Muscle layer of duodenum (tissue), 2 donors: ENCODE data around the gene KMT2B.
A peak's percentile ranks its signal among the peaks of the same experiment; 100 is the strongest.
"Not testable (repeated sequence)": the region's sequence is repeated elsewhere in the genome, so short reads cannot be mapped to it uniquely, and the experiment has no call there.

Experiments used
- H3K27ac ChIP-seq: one replicate; pipeline ENCODE4 v1.7.0; 2013; ENCODE audit warnings: mild to moderate bottlenecking, low read length
- H3K27me3 ChIP-seq: one replicate; pipeline ENCODE4 v1.7.0; 2013; ENCODE audit warnings: low read depth, mild to moderate bottlenecking, control low read depth, low read length
- H3K36me3 ChIP-seq, 2 donors: one replicate each; pipeline ENCODE4 v1.7.0; 2013; ENCODE audit warnings: low read length in 2 of 2, control low read depth in 1 of 2, mild to moderate bottlenecking in 1 of 2; ENCODE audit not compliant: insufficient read depth in 2 of 2, control insufficient read depth in 1 of 2
- H3K4me1 ChIP-seq, 2 donors: one replicate each; pipeline ENCODE4 v1.7.0; 2013; ENCODE audit warnings: low read length in 2 of 2, mild to moderate bottlenecking in 2 of 2, control low read depth in 1 of 2, moderate library complexity in 1 of 2; ENCODE audit not compliant: insufficient read depth in 2 of 2, control insufficient read depth in 1 of 2
- H3K4me3 ChIP-seq, 2 donors: one replicate each; pipeline ENCODE4 v1.7.0; 2013; ENCODE audit warnings: low read length in 2 of 2, low read depth in 1 of 2, mild to moderate bottlenecking in 1 of 2
- H3K9me3 ChIP-seq, 2 donors: one replicate each; pipeline ENCODE4 v1.7.0; 2013; ENCODE audit warnings: low read length in 2 of 2, control low read depth in 1 of 2, mild to moderate bottlenecking in 1 of 2; ENCODE audit not compliant: control insufficient read depth in 1 of 2
- donor health status: healthy.

KMT2B gene

GRCh38 chr19:35717665-35718344 lies at the start of gene KMT2B:
Gene KMT2B (plus strand): TSS chr19:35718003. CDS start chr19:35718019, 16 bp downstream.
- H3K4me1 ChIP-seq: peaks cover 12 to 26% of the 10 kb centered on the region in 2 donors
- H3K27ac ChIP-seq: peak within 1 kb of the TSS; percentile 75
- no peaks in the 10 kb centered on the region for H3K9me3 ChIP-seq
- H3K27me3 ChIP-seq: no peaks in the 10 kb centered on the region
- peak within 1 kb of the TSS; percentile 76 to 97 for H3K4me3 ChIP-seq
- peaks cover 10 to 22% of the 10 kb centered on the region in 2 donors for H3K36me3 ChIP-seq

GRCh38 chr19:35669566-35669965 lies 48.2 kb upstream of the KMT2B start:
- H3K9me3 ChIP-seq: no peaks in the 10 kb centered on the region
- H3K27ac ChIP-seq: no peak overlapping the region
- no peak overlapping the region for H3K4me3 ChIP-seq
- no peaks in the 10 kb centered on the region for H3K4me1 ChIP-seq
- H3K27me3 ChIP-seq: peaks cover 12% of the 10 kb centered on the region
- no peaks in the 10 kb centered on the region for H3K36me3 ChIP-seq

- H3K36me3 ChIP-seq: no peaks in the 10 kb centered on the region
- H3K27ac ChIP-seq: no peak overlapping the region
- H3K9me3 ChIP-seq: no peaks in the 10 kb centered on the region
- H3K27me3 ChIP-seq: peaks cover 12% of the 10 kb centered on the region
- no peaks in the 10 kb centered on the region for H3K4me1 ChIP-seq
- no peak overlapping the region for H3K4me3 ChIP-seq
These were observed 47.8 kb upstream of the KMT2B start for GRCh38 chr19:35669974-35670373.

GRCh38 chr19:35670686-35671085 lies 47.1 kb upstream of the KMT2B start:
- no peaks in the 10 kb centered on the region for H3K9me3 ChIP-seq
- H3K27ac ChIP-seq: no peak overlapping the region
- peaks cover 12% of the 10 kb centered on the region for H3K27me3 ChIP-seq
- no peaks in the 10 kb centered on the region for H3K4me1 ChIP-seq
- no peaks in the 10 kb centered on the region for H3K36me3 ChIP-seq
- no peak overlapping the region for H3K4me3 ChIP-seq

GRCh38 chr19:35671818-35672217 lies 46.0 kb upstream of the KMT2B start:
- H3K9me3 ChIP-seq: no peaks in the 10 kb centered on the region
- no peak overlapping the region for H3K4me3 ChIP-seq
- peaks cover 12% of the 10 kb centered on the region for H3K27me3 ChIP-seq
- no peaks in the 10 kb centered on the region for H3K4me1 ChIP-seq
- no peaks in the 10 kb centered on the region for H3K36me3 ChIP-seq
- H3K27ac ChIP-seq: no peak overlapping the region

- H3K27me3 ChIP-seq: peaks cover 12% of the 10 kb centered on the region
- H3K4me3 ChIP-seq: peak overlapping the region in 1 of 2 donors; percentile 41
These were observed 44.5 kb upstream of the KMT2B start for GRCh38 chr19:35673121-35673804.

GRCh38 chr19:35675589-35676140 lies 42.1 kb upstream of the KMT2B start:
- H3K9me3 ChIP-seq: no peaks in the 10 kb centered on the region
- no peak overlapping the region for H3K4me3 ChIP-seq
- no peaks in the 10 kb centered on the region for H3K4me1 ChIP-seq
- no peaks in the 10 kb centered on the region for H3K36me3 ChIP-seq
- peaks cover 12% of the 10 kb centered on the region for H3K27me3 ChIP-seq
- H3K27ac ChIP-seq: no peak overlapping the region

More at GRCh38 chr19:35673121-35673804, 44.5 kb upstream of the KMT2B start:
- no peaks in the 10 kb centered on the region for H3K36me3 ChIP-seq
- H3K9me3 ChIP-seq: no peaks in the 10 kb centered on the region
- H3K4me1 ChIP-seq: no peaks in the 10 kb centered on the region
- H3K27ac ChIP-seq: no peak overlapping the region

- Histone ChIP-seq H3K36me3 (no peaks in the 10 kb centered on the region), H3K27me3 (no peaks in the 10 kb centered on the region), H3K4me3 (no peak overlapping the region), H3K9me3 (no peaks in the 10 kb centered on the region), H3K27ac (no peak overlapping the region), H3K4me1 (peaks cover 0 to 3% of the 10 kb centered on the region in 2 donors)
These were observed 28.0 kb upstream of the KMT2B start for GRCh38 chr19:35689836-35690235.

GRCh38 chr19:35691106-35691505 lies 26.7 kb upstream of the KMT2B start:
- not testable (repeated sequence) for H3K9me3 ChIP-seq

GRCh38 chr19:35692010-35692409 lies 25.8 kb upstream of the KMT2B start:
- H3K36me3 ChIP-seq: no peaks in the 10 kb centered on the region
- H3K4me1 ChIP-seq: peaks cover 0 to 3% of the 10 kb centered on the region in 2 donors
- H3K27ac ChIP-seq: no peak overlapping the region
- no peak overlapping the region for H3K4me3 ChIP-seq
- H3K27me3 ChIP-seq: no peaks in the 10 kb centered on the region
- H3K9me3 ChIP-seq: no peaks in the 10 kb centered on the region

More at GRCh38 chr19:35691106-35691505, 26.7 kb upstream of the KMT2B start:
- not testable (repeated sequence) for H3K4me3 ChIP-seq, H3K4me1 ChIP-seq, H3K36me3 ChIP-seq, H3K27ac ChIP-seq, H3K27me3 ChIP-seq

GRCh38 chr19:35693422-35693821 lies 24.4 kb upstream of the KMT2B start:
- no peaks in the 10 kb centered on the region for H3K27me3 ChIP-seq
- H3K4me3 ChIP-seq: no peak overlapping the region
- H3K4me1 ChIP-seq: peaks cover 0 to 3% of the 10 kb centered on the region in 2 donors
- no peaks in the 10 kb centered on the region for H3K36me3 ChIP-seq
- no peak overlapping the region for H3K27ac ChIP-seq
- no peaks in the 10 kb centered on the region for H3K9me3 ChIP-seq
